Activated CD8-positive, alpha-beta T cell treated with anti-CD3 and anti-CD28 coated beads, Interleukin-2, amount 10 ng/mL, durations not matched to agents 7 days and 5 days (primary cell): ENCODE data around the gene MRPL16. TPM values are rescaled to one million over a fixed set of nuclear protein-coding genes. Genes with fewer than 3 reads are reported as not detected.
A peak's percentile ranks its signal among the peaks of the same experiment; 100 is the strongest.

Source experiments
- ATAC-seq: fragments of 150-1000 bp; cut with Tn5 transposase; one replicate; pipeline ENCODE4 v1.10.0; 2021; ENCODE audit warnings: moderate library complexity
- CTCF ChIA-PET: fragments of 350-600 bp; sonication (Branson Sonifier 250); formaldehyde crosslinking; loops from one replicate; lab custom pipeline; 2021; ENCODE audit warnings: antibody characterized with exemption; lab: Charles Lee
- POLR2A ChIA-PET: fragments of 350-600 bp; sonication (Branson Sonifier 250); formaldehyde crosslinking; loops from one replicate; lab custom pipeline; 2021; ENCODE audit warnings: antibody characterized with exemption; lab: Charles Lee
- DNase-seq: peaks from one replicate; pipeline ENCODE4 v3.0.0-alpha.2; 2020
- H3K27ac Mint-ChIP-seq: one replicate; pipeline ENCODE4 v1.8.0; 2021; ENCODE audit warnings: mild to moderate bottlenecking, mixed read lengths
- H3K27me3 Mint-ChIP-seq: one replicate; pipeline ENCODE4 v1.8.0; 2021; ENCODE audit warnings: low read depth, mixed read lengths
- H3K36me3 Mint-ChIP-seq: one replicate; pipeline ENCODE4 v1.8.0; 2021; ENCODE audit warnings: low read depth, mixed read lengths
- H3K4me1 Mint-ChIP-seq: one replicate; pipeline ENCODE4 v1.8.0; 2021; ENCODE audit warnings: low read depth, mixed read lengths
- H3K4me3 Mint-ChIP-seq: one replicate; pipeline ENCODE4 v1.8.0; 2021; ENCODE audit warnings: mild to moderate bottlenecking, mixed read lengths
- H3K9me3 Mint-ChIP-seq: one replicate; pipeline ENCODE4 v1.8.0; 2022; ENCODE audit warnings: mixed read lengths; ENCODE audit not compliant: insufficient read depth
- total RNA-seq, 2 experiments: library from RNA; stranded (reverse); gene quantifications; one replicate each; pipeline ENCODE4 v1.2.3, GENCODE V29; 2021

Gene MRPL16
- total RNA-seq, 2 experiments from 2014 or later, result 85.7 to 86.0 TPM

- DNase-seq (no peak), ATAC-seq (no peak)
- Mint-ChIP-seq H3K27me3 (no peaks in the 10 kb centered on the region), H3K36me3 (peaks cover 58% of the 10 kb centered on the region), H3K9me3 (no peaks in the 10 kb centered on the region), H3K4me3 (peak overlapping the region; percentile 60), H3K4me1 (peaks cover 43% of the 10 kb centered on the region), H3K27ac (peak overlapping the region; percentile 89)
- ChIA-PET POLR2A (interaction anchor here (0.8 to 1.5 kb wide), 3 partner anchors 16 to 155 kb away, joined by 4 to 6 read pairs (median 5); partner anchors contain the start of genes PATL1 and STX3), CTCF (interaction anchor here (1.0 to 3.2 kb wide), 6 partner anchors 11 to 34 kb away, joined by 3 to 25 read pairs (median 6); partner anchors contain the start of gene STX3)
Observed at GRCh38 chr11:59771605-59772004, 39.0 kb downstream of the MRPL16 start.

GRCh38 chr11:59770869-59771268 is 39.7 kb downstream of the MRPL16 start:
- ATAC-seq (no peak), DNase-seq (no peak)
- Mint-ChIP-seq H3K36me3 (peaks cover 53% of the 10 kb centered on the region), H3K4me1 (peaks cover 35% of the 10 kb centered on the region), H3K27ac (peak overlapping the region; percentile 68), H3K4me3 (no peak overlapping the region), H3K9me3 (no peaks in the 10 kb centered on the region), H3K27me3 (no peaks in the 10 kb centered on the region)
- CTCF ChIA-PET, result interaction anchor here (1.3 to 3.2 kb wide), 3 partner anchors 11 to 31 kb away, joined by 3 to 25 read pairs (median 14); partner anchors contain the start of gene STX3
- POLR2A ChIA-PET, result interaction anchor here (1.1 to 1.5 kb wide), 2 partner anchors 15 to 155 kb away, joined by 3 to 4 read pairs; partner anchors contain the start of gene STX3

- DNase-seq, result no peak
- no peaks in the 10 kb centered on the region for H3K27me3 Mint-ChIP-seq
- H3K36me3 Mint-ChIP-seq, result peaks cover 47% of the 10 kb centered on the region
- peaks cover 30% of the 10 kb centered on the region for H3K4me1 Mint-ChIP-seq
- CTCF ChIA-PET, result interaction anchor here (3.2 kb wide), 1 partner anchor 31 kb away, joined by 14 read pairs; no protein-coding TSS in a partner anchor
- no peak overlapping the region for H3K4me3 Mint-ChIP-seq
- POLR2A ChIA-PET, result interaction anchor here (1.1 kb wide), 1 partner anchor 15 kb away, joined by 3 read pairs; the partner anchor contains the start of gene STX3
- no peak for ATAC-seq
- H3K27ac Mint-ChIP-seq, result peak overlapping the region; percentile 68
- no peaks in the 10 kb centered on the region for H3K9me3 Mint-ChIP-seq
Observed at GRCh38 chr11:59770319-59770718, 40.3 kb downstream of the MRPL16 start.

GRCh38 chr11:59769828-59770227 is 40.8 kb downstream of the MRPL16 start:
- no peak for DNase-seq
- Mint-ChIP-seq H3K4me1 (peaks cover 26% of the 10 kb centered on the region), H3K36me3 (peaks cover 47% of the 10 kb centered on the region), H3K4me3 (no peak overlapping the region), H3K9me3 (no peaks in the 10 kb centered on the region), H3K27me3 (no peaks in the 10 kb centered on the region), H3K27ac (no peak overlapping the region)
- POLR2A ChIA-PET, result interaction anchor here (1.1 kb wide), 1 partner anchor 14 kb away, joined by 3 read pairs; the partner anchor contains the start of gene STX3
- CTCF ChIA-PET, result interaction anchor here (3.2 kb wide), 1 partner anchor 32 kb away, joined by 14 read pairs; no protein-coding TSS in a partner anchor
- ATAC-seq, result no peak

GRCh38 chr11:59769111-59769510 is 41.5 kb downstream of the MRPL16 start:
- ATAC-seq, result no peak
- DNase-seq, result no peak
- Mint-ChIP-seq H3K4me3 (no peak overlapping the region), H3K27me3 (no peaks in the 10 kb centered on the region), H3K9me3 (no peaks in the 10 kb centered on the region), H3K27ac (no peak overlapping the region), H3K36me3 (peaks cover 46% of the 10 kb centered on the region), H3K4me1 (peaks cover 31% of the 10 kb centered on the region)
- CTCF ChIA-PET, result no interaction called here
- POLR2A ChIA-PET, result no interaction called here

GRCh38 chr11:59767225-59767611 is 43.4 kb downstream of the MRPL16 start:
- Mint-ChIP-seq H3K4me1 (peaks cover 31% of the 10 kb centered on the region), H3K36me3 (peaks cover 44% of the 10 kb centered on the region), H3K27ac (no peak overlapping the region), H3K27me3 (no peaks in the 10 kb centered on the region), H3K9me3 (no peaks in the 10 kb centered on the region), H3K4me3 (no peak overlapping the region)
- ChIA-PET POLR2A (interaction anchor here (0.9 to 2.1 kb wide), 2 partner anchors 18 to 43 kb away, joined by 3 to 9 read pairs; partner anchors contain the start of gene MRPL16), CTCF (interaction anchor here (0.9 to 5.3 kb wide), 7 partner anchors 11 to 42 kb away, joined by 4 to 71 read pairs (median 7); partner anchors contain the start of gene STX3)
- DNase-seq (peak; percentile 77), ATAC-seq (peak; percentile 83)

GRCh38 chr11:59766542-59767224 is 43.9 kb downstream of the MRPL16 start:
- CTCF ChIA-PET, result interaction anchor here (0.9 to 5.3 kb wide), 6 partner anchors 12 to 35 kb away, joined by 4 to 71 read pairs (median 8); partner anchors contain the start of gene STX3
- peak; percentile 20 for ATAC-seq
- DNase-seq, result no peak
- POLR2A ChIA-PET, result interaction anchor here (0.9 to 2.1 kb wide), 3 partner anchors 13 to 44 kb away, joined by 3 to 9 read pairs (median 4); partner anchors contain the start of gene MRPL16
- Mint-ChIP-seq H3K27ac (peak overlapping the region; percentile 33), H3K36me3 (peaks cover 44% of the 10 kb centered on the region), H3K4me3 (no peak overlapping the region), H3K27me3 (no peaks in the 10 kb centered on the region), H3K9me3 (no peaks in the 10 kb centered on the region), H3K4me1 (peaks cover 31% of the 10 kb centered on the region)

- H3K36me3 Mint-ChIP-seq, result peaks cover 45% of the 10 kb centered on the region
- H3K27ac Mint-ChIP-seq, result peak overlapping the region; percentile 73
- no peaks in the 10 kb centered on the region for H3K9me3 Mint-ChIP-seq
- CTCF ChIA-PET, result interaction anchor here (1.0 to 5.3 kb wide), 6 partner anchors 8 to 173 kb away, joined by 3 to 71 read pairs (median 6); partner anchors contain the start of gene STX3
- H3K27me3 Mint-ChIP-seq, result no peaks in the 10 kb centered on the region
- no peak overlapping the region for H3K4me3 Mint-ChIP-seq
- ATAC-seq (no peak), DNase-seq (no peak)
- POLR2A ChIA-PET, result no interaction called here
- H3K4me1 Mint-ChIP-seq, result peaks cover 38% of the 10 kb centered on the region
Observed at GRCh38 chr11:59765068-59765735, 45.4 kb downstream of the MRPL16 start.

- CTCF ChIA-PET, result interaction anchor here (0.8 kb wide), 1 partner anchor 40 kb away, joined by 3 read pairs; no protein-coding TSS in a partner anchor
- H3K36me3 Mint-ChIP-seq, result peaks cover 64% of the 10 kb centered on the region
Observed at GRCh38 chr11:59761993-59762392, 48.6 kb downstream of the MRPL16 start.

GRCh38 chr11:59760771-59761170 is 49.8 kb downstream of the MRPL16 start:
- POLR2A ChIA-PET, result no interaction called here
- peaks cover 73% of the 10 kb centered on the region for H3K4me1 Mint-ChIP-seq

More at GRCh38 chr11:59761993-59762392, 48.6 kb downstream of the MRPL16 start:
- Mint-ChIP-seq H3K4me3 (no peak overlapping the region), H3K4me1 (peaks cover 64% of the 10 kb centered on the region), H3K27ac (no peak overlapping the region), H3K27me3 (no peaks in the 10 kb centered on the region), H3K9me3 (no peaks in the 10 kb centered on the region)
- DNase-seq, result no peak
- POLR2A ChIA-PET, result no interaction called here
- ATAC-seq, result no peak

GRCh38 chr11:59759900-59760299 is 50.7 kb downstream of the MRPL16 start:
- H3K36me3 Mint-ChIP-seq, result peaks cover 68% of the 10 kb centered on the region
- no peak for ATAC-seq
- no peak for DNase-seq
- no peak overlapping the region for H3K27ac Mint-ChIP-seq
- no peaks in the 10 kb centered on the region for H3K27me3 Mint-ChIP-seq
- CTCF ChIA-PET, result interaction anchor here (1.1 to 1.4 kb wide), 5 partner anchors 11 to 618 kb away, joined by 3 to 8 read pairs (median 3); partner anchors contain the start of gene MRPL16
- POLR2A ChIA-PET, result no interaction called here
- no peaks in the 10 kb centered on the region for H3K9me3 Mint-ChIP-seq
- no peak overlapping the region for H3K4me3 Mint-ChIP-seq
- H3K4me1 Mint-ChIP-seq, result peaks cover 73% of the 10 kb centered on the region

More at GRCh38 chr11:59760771-59761170, 49.8 kb downstream of the MRPL16 start:
- CTCF ChIA-PET, result no interaction called here
- no peak overlapping the region for H3K27ac Mint-ChIP-seq
- H3K9me3 Mint-ChIP-seq, result no peaks in the 10 kb centered on the region
- no peaks in the 10 kb centered on the region for H3K27me3 Mint-ChIP-seq
- DNase-seq (no peak), ATAC-seq (no peak)
- H3K4me3 Mint-ChIP-seq, result no peak overlapping the region
- H3K36me3 Mint-ChIP-seq, result peaks cover 72% of the 10 kb centered on the region
